Measurements from ENCODE around the gene SRSF6.
"Not testable (repeated sequence)": the region's sequence is repeated elsewhere in the genome, so short reads cannot be mapped to it uniquely, and the experiment has no call there.

SRSF6 gene

DNA sequence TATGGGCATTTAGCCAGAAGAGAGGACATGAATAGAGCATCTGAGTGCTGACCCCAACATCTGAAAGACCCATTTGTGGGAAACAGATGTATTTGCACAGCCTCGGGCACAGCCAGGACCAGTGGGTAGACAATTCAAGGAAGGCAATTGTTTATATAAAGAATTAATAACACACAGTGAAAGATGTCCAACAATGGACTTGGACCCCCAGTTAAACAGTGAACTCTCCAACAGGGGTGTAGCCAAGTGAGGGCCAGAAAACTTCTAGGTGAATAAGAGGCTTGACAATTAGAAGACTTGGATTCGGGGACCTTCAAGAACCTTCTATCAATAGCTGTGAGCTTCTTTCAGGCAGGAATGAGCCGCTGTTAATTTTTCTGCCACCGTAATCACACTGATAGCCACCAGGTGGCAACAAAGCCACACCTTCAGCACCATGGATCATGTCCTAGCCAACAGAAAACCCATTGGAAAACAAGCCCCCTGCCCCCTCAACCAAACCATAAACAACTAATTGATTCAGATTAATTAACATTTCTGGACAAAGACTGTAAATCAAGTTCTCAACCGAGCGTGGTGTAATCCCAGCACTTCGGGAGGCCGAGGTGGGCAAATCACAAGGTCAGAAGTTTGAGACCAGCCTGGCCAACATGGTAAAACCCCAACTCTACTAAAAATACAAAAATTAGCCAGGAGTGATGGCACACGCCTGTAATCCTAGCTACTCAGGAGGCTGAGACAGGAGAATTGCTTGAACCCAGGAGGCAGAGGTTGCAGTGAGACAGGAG, 8.8 kb upstream of the SRSF6 start:
- DNase-seq, result peak in 2 of 4 experiments; percentile 15 to 16

DNA sequence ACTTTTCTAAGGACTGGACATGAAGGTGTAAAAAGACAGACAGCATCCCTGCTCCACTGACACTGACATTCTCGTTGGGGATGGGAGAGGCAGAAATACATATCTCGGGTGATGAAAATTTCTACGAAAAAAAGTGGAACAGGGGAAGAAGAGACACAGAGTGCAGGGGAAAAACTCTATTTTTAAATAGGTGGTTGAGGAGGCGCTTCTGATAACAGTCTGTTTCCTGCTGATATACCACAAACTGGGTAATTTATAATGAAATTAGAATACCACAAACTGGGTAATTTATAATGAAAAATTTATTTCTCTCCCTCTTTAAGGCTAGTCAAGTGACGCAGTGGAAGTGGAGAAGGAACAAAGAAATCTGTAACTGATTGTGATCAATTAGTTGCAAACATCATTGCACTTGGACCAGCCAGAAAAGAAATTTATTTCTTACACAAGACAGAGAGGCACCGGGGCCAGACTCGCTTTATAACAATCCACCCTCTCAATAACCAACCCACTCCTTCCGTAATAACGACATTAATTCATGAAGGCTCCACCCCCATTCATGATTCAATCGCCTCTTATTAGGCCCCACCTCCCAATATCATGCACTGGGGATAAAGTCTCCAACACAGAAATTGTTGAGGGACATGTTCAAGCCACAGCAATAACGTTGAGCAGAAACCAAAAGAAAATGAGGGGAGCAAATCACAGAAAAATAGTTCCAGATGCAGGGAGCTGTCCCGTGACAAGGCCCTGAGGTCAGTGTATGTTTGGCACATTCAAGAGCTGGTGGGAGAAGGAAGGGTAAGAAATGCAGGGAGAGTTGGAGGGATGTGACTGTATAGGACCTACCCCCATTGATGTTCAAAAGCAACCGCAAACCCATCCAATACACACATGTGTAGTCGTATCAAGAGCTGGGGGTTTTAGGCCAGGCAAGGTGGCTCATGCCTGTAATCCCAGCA, 6.6 kb upstream of the SRSF6 start:
- no peak for DNase-seq

DNA sequence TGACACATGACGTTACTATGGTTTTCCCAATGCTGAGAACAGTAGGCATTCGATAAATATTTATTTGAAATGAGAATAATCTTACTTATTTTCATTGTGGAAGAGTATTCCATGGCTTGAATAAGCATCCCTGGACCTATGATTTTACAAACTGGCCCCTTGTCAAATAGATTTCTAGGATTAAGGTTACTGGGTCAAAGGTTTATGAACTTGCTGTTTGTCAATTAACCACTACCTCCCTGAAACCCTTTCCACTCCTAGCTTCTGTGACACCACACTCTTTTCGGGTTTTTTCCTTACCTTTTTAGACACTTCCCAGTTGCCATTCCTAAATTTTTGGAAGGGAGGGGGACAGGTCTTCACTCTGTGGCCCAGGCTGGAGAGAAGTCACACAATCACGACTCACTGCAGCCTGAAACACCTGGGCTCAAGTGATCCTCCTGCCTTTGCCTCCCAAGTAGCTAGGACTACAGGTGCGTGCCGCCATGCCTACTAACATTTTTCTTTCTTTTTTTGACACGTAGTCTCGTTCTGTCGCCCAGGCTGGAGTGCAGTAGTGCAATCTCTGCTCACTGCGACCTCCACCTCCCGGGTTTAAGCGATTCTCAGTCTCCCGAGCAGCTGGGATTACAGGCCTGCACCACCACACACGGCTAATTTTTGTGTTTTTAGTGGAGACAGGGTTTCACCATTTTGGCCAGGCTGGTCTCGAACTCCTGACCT, 5.1 kb upstream of the SRSF6 start:
- no peak for DNase-seq

DNA sequence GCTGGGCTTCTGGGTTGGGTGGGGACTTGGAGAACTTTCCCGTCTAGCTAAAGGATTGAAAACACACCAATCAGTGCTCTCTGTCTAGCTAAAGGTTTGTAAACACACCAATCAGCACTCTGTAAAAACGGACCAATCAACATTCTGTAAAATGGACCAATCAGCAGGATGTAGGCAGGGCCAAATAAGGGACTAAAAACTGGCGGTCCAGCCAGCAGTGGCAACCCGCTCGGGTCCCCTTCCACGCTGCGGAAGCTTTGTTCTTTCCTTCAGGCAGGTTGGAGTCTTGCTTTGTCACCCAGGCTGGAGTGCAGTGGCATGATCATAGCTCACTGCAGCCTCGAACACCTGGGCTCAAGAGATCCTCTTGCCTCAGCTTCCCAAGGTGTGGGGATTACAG, 1.4 kb upstream of the SRSF6 start:
- DNase-seq, result not testable (repeated sequence)

DNA sequence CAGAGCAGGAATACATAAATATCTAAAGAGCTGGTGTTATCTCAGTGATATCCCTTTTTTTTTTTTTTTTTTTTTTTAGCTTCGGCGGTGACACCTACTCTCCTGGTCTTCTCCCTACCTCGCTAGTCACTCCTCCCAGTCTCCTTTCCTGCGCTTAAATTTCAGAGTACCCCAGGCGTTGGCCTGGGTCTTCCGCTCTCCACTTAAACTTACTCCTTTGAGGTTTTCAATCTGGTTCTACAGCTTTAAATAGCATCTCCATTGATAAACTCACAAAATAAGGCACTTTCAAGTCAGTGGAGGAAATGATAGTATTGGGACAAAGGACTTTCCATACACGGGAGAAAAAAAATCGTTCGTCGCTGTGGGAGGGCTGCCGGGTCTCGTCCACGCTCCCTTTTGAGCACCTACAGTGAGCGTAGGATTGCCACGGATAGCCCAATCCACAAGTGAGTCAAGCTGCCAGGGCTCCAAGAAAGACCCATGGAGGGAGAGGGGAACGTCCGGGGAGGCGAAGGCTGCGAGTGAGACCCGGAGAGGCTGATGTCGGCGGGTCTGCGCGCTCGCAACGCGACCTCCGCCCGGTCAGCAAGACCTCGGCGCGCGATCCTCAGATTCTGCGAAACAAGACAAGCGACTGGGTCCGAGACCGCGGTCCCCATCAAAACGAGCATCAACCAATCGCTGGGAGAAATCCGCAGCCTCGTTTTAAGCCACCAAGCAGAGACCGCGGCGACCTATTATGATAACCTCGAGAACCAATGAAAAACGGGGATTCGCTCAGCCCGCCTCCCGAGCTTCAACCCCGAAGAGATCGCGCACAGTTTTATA, 672 bp upstream of the SRSF6 start:
- peak; percentile 60 to 77 (median 70) for DNase-seq

DNA sequence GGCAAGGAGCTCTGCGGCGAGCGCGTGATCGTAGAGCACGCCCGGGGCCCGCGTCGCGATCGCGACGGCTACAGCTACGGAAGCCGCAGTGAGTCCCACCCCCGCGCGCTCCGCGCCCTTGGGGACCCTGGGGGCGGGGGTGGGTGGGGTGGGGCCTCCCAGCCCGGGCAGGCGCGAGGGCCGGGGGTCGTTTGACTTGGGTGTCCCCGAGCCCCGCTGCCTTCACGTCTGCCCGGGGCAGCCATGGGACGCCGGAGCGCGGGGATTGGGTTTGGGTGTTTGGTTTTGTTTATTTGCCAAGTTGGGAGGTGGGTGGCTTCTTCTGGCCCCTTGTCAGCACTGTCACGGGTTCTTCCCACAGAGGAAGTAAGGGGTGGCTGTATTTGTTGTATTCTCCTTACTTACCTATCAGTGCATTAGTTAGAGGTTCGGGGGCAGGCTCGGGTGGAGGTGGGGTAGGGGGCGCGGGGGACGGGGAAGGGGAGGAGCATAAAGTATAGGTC, 777 bp downstream of the SRSF6 start:
- DNase-seq, result no peak

GRCh38 chr20:43459022-43459942, 1.6 kb downstream of the SRSF6 start:
- DNase-seq, result no peak

- no peak for DNase-seq
Observed at GRCh38 chr20:43460172-43460829, 2.6 kb downstream of the SRSF6 start.

DNA sequence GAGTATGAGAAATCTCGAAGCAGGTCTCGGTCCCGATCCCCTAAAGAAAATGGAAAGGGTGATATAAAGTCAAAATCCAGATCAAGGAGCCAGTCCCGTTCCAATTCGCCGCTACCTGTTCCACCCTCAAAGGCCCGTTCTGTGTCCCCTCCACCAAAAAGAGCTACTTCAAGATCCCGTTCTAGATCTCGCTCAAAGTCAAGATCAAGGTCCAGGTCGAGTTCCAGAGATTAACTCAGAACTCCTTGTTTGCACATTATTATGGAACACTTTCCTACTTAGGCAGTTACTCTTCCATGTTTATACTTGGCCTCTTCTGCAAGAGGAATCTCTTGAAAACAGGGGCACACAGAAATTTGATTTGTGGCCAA, 3.1 kb downstream of the SRSF6 start:
- no peak for DNase-seq

GRCh38 chr20:43461894-43462659, 4.4 kb downstream of the SRSF6 start:
- no peak for DNase-seq

GRCh38 chr20:43462660-43463526, 5.2 kb downstream of the SRSF6 start:
- no peak for DNase-seq

GRCh38 chr20:43463527-43464218, 6.0 kb downstream of the SRSF6 start:
- DNase-seq, result no peak

- DNase-seq, result no peak
Observed at GRCh38 chr20:43464219-43464790, 6.6 kb downstream of the SRSF6 start.

DNA sequence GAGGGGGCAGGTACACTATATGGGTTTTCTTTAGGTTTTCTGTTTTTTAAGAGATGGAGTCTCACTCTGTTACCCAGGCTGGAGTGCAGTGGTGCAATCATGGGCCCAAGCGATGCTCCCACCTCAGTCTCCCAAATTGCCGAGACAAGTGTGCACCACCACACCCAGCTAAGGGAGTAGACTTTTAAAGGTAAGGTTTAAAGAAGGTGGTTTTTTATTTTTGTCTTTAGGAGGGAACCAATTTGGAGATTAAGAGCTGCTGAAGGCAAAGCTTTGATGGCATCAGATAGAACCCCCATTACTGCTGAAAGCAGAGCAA, 7.9 kb downstream of the SRSF6 start:
- no peak for DNase-seq

DNA sequence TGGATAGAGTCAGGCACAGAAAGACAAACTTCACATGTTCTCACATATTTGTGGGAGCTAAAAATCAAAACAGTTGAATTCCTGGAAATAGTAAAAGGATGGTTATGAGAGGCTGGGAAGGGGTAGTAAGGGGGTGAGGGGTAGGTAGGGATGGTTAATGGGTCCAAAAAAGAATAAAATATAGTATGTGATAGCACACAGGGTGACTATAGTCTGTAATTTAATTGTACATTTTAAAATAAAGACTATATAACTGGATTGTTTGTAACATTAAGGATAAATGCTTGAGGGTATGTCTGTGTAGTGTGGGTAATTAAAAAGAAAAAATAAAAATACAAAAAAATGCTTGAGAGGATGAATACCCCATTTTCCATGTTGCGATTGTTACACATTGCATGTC, 9.9 kb downstream of the SRSF6 start:
- DNase-seq, result no peak

GRCh38 chr20:43472671-43473380, 15.1 kb downstream of the SRSF6 start:
- DNase-seq, result no peak

DNA sequence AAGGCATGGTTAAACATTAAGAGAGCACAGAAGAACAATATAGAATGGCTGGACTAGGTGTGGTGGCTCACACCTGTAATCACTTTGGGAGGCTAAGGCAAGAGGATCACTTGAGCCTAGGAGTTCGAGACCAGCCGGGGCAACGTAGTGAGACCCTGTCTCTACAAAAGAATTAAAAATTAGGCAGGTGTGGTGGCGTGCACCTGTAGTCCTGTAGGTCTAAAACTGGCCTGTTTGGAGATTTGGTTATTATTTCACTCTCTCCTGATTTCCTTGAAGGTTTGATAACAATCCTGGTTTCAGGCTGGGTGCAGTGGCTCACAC, 15.6 kb downstream of the SRSF6 start:
- no peak for DNase-seq

Measured in activated naive CD4-positive, alpha-beta T cell (primary cell).